ENCODE results near the gene DGKD. TPM values are rescaled to one million over a fixed set of nuclear protein-coding genes. Genes with fewer than 3 reads are reported as not detected.

Gene DGKD
- total RNA-seq, 4 donors from 2014 or later: 26.3 to 41.3 (median 30.4) TPM

DNA sequence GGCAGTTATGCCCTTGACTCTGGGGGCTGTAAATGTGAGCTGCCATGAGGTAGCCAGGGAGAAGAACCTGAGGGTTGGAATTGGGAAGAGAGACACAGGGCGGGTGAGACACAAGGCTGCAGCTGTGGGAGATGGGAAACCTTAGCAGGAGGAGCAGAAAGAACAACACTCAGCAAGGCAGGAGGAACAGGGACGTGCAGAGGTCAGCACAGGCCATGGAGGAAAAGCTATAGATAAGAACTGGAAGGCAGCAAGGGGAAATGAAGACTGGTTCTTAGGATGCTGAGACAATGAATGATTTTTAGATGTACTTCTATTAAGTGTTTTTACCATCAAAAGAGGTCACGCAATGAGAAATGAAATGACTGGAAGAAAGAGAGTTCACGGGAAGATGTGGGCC lies 132.1 kb downstream of the DGKD start:
- Histone ChIP-seq H3K9me3 (no peaks in the 10 kb centered on the region), H3K4me3 (no peak overlapping the region), H3K4me1 (peaks cover under 1 to 6% of the 10 kb centered on the region in 2 donors), H3K27me3 (no peaks in the 10 kb centered on the region), H3K27ac (no peak overlapping the region), H3K36me3 (peaks cover 0 to 91% of the 10 kb centered on the region in 2 donors)
- DNase-seq (no peak), ATAC-seq (no peak)
- in situ Hi-C loops (cut with MboI; ENCODE audit: low sequenced_read_pairs in 4 of 4) (no loop called here), intact Hi-C loops (cut with DNase I; ENCODE audit: low total_unique reads) (no loop called here)
- TF ChIP-seq POLR2A (IDR thresholded peaks at IDR 0.05): no peak
- TF ChIP-seq, protein P1, sequence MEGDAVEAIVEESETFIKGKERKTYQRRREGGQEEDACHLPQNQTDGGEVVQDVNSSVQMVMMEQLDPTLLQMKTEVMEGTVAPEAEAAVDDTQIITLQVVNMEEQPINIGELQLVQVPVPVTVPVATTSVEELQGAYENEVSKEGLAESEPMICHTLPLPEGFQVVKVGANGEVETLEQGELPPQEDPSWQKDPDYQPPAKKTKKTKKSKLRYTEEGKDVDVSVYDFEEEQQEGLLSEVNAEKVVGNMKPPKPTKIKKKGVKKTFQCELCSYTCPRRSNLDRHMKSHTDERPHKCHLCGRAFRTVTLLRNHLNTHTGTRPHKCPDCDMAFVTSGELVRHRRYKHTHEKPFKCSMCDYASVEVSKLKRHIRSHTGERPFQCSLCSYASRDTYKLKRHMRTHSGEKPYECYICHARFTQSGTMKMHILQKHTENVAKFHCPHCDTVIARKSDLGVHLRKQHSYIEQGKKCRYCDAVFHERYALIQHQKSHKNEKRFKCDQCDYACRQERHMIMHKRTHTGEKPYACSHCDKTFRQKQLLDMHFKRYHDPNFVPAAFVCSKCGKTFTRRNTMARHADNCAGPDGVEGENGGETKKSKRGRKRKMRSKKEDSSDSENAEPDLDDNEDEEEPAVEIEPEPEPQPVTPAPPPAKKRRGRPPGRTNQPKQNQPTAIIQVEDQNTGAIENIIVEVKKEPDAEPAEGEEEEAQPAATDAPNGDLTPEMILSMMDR (IDR thresholded peaks at IDR 0.05 in 4 of 5, conservative IDR thresholded peaks at IDR 0.05 in 1 of 5): no peak

DNA sequence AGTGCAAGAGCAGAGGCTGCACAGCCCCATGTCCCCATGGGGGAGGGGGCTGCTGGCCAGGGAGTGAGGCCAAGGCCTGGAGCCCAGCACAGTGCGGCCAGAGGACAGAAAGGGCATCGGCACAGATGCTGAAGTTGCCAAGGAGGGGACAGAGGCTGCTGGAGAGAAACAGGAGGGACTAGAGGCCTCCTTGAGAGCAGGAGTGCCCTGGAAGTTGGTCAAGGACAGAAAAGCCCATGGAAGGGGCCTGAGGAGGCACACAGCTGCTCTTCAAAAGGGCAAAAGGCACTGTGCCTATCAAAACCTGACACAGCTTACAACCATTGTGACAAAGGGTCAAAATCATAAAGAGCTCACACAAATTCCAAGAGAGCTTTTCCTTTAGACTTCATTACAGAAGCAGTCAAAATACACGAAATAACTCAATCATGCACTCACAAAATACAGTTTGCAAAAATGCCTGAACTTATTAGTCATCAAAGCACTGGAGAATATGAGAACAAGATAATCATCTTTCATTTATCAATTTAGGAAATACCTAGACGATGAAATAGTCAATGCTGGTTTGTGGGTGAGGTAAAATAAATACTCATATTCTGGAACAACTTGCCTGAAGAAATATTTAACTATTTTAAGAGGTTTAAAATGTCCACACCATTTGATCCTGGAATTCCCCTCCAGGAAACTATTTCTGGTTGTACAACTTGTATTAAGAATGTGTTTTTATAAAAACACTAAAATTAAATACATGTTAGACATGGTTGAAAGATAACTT lies 132.7 kb downstream of the DGKD start:
- no peak for ATAC-seq
- TF ChIP-seq, protein P1 (IDR thresholded peaks at IDR 0.05 in 4 of 5, conservative IDR thresholded peaks at IDR 0.05 in 1 of 5): no peak
- no peak for TF ChIP-seq POLR2A (IDR thresholded peaks at IDR 0.05)
- peaks cover 0 to 95% of the 10 kb centered on the region in 2 donors for H3K36me3 ChIP-seq

DNA sequence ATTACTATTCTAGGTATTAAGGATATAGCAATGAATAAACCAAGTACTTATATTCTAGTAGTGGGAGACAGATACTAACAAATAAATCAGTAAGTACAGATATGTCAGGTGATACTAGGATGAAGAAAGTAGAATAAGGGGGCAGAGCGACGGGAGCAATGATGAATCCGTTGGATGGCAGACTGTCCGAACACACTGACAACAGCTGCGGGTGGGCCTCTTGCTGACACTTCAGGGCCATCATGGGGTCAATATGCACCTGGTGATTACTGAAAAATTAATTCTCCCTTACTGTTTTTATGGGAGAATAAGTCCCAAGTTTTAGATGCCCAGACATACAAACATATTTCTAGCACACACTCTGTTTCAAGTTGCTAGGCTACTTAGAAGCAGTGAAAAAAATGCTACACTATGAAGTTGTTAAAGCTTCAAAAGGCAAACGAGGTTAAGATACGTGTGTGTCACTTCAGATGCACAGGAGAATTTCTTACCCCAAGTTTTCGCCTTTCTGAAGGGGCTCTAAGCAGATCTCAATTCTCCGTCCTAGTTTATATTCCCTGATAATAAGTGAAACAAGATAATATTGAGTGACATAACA lies 133.6 kb downstream of the DGKD start:
- Histone ChIP-seq H3K4me1 (no peaks in the 10 kb centered on the region), H3K27ac (no peak overlapping the region), H3K27me3 (no peaks in the 10 kb centered on the region), H3K36me3 (peaks cover 0 to 95% of the 10 kb centered on the region in 2 donors), H3K9me3 (no peaks in the 10 kb centered on the region), H3K4me3 (no peak overlapping the region)
- DNase-seq (no peak), ATAC-seq (no peak)
- in situ Hi-C loops (cut with MboI; ENCODE audit: low sequenced_read_pairs in 4 of 4): no loop called here
- TF ChIP-seq, protein P1 (IDR thresholded peaks at IDR 0.05 in 4 of 5, conservative IDR thresholded peaks at IDR 0.05 in 1 of 5): no peak
- no peak for TF ChIP-seq POLR2A (IDR thresholded peaks at IDR 0.05)
- intact Hi-C loops (cut with DNase I; ENCODE audit: low total_unique reads): no loop called here

More for the DNA sequence above, 132.7 kb downstream of the DGKD start:
- no peaks in the 10 kb centered on the region for H3K9me3 ChIP-seq
- in situ Hi-C loops (cut with MboI; ENCODE audit: low sequenced_read_pairs in 4 of 4) (no loop called here), intact Hi-C loops (cut with DNase I; ENCODE audit: low total_unique reads) (no loop called here)
- no peak overlapping the region for H3K27ac ChIP-seq
- peaks cover 0 to 2% of the 10 kb centered on the region in 2 donors for H3K4me1 ChIP-seq
- H3K27me3 ChIP-seq: no peaks in the 10 kb centered on the region
- DNase-seq: no peak
- no peak overlapping the region for H3K4me3 ChIP-seq

DNA sequence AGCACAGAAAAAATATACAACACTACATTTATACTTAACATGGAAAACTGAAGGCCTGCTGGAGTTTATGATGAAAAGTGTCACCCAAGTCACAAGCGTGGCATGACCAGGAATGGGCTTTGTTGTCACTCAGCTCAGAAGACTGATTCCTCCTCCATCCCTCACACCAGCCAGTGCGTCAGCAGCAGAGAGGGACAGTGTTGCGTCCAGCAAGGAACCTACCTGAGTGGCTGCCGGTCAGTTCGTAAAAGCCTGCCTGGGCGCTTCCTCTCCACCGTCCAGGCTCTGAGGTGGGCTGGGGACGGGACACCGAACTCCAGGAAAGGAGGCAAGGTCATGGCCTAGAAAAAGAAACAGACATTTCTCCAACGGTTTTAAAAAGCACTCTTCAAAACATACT lies 134.8 kb downstream of the DGKD start:
- Histone ChIP-seq H3K27me3 (no peaks in the 10 kb centered on the region), H3K27ac (no peak overlapping the region), H3K4me1 (no peaks in the 10 kb centered on the region), H3K9me3 (no peaks in the 10 kb centered on the region), H3K4me3 (no peak overlapping the region), H3K36me3 (peaks cover 0 to 95% of the 10 kb centered on the region in 2 donors)
- ATAC-seq (no peak), DNase-seq (no peak)
- in situ Hi-C loops (cut with MboI; ENCODE audit: low sequenced_read_pairs in 4 of 4) (no loop called here), intact Hi-C loops (cut with DNase I; ENCODE audit: low total_unique reads) (no loop called here)
- TF ChIP-seq POLR2A (IDR thresholded peaks at IDR 0.05): no peak
- TF ChIP-seq, protein P1 (IDR thresholded peaks at IDR 0.05 in 4 of 5, conservative IDR thresholded peaks at IDR 0.05 in 1 of 5): no peak
